ENCODE results near the gene TAAR6.
"Not testable (repeated sequence)": the region's sequence is repeated elsewhere in the genome, so short reads cannot be mapped to it uniquely, and the experiment has no call there.

TAAR6 gene

GRCh38 chr6:132592855-132593254 is 22.7 kb downstream of the TAAR6 start:
- no peak for DNase-seq

DNA sequence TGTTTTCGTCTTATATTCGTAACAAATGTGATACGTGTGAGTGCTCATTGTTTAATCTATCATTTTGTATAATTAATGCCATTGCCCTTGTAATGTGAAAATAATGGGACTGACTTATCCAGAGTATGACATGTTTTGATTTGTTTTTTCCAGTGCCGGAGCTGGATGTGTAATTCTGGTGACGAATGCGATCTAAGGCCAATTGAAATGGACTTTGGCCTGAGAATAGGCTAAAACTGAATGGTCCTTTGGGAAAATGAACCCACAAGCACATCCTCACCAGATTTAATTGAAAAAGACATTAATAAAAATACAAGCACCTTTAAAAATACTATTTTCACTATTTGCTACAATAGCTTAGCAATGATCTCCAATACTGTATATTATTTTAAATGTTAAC is 26.1 kb downstream of the TAAR6 start:
- no peak for DNase-seq

GRCh38 chr6:132598473-132598872 is 28.4 kb downstream of the TAAR6 start:
- no peak for DNase-seq

DNA sequence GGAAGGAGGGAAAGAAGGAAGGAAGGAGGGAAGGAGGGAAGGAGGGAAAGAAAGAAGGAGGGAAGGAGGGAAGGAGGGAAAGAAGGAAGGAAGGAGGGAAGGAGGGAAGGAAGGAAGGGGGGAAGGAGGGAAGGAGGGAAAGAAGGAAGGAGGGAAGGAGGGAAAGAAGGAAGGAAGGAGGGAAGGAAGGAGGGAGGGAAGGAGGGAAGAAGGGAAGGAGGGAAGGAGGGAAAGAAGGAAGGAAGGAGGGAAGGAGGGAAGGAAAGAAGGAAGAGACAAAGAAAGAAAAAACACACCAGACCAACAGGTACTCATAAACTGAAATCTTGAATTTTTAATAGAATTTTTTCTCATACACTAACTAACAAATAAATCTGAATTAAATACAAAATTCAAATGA is 30.8 kb downstream of the TAAR6 start:
- DNase-seq, result not testable (repeated sequence)

GRCh38 chr6:132604635-132605152 is 34.6 kb downstream of the TAAR6 start:
- no peak for DNase-seq

DNA sequence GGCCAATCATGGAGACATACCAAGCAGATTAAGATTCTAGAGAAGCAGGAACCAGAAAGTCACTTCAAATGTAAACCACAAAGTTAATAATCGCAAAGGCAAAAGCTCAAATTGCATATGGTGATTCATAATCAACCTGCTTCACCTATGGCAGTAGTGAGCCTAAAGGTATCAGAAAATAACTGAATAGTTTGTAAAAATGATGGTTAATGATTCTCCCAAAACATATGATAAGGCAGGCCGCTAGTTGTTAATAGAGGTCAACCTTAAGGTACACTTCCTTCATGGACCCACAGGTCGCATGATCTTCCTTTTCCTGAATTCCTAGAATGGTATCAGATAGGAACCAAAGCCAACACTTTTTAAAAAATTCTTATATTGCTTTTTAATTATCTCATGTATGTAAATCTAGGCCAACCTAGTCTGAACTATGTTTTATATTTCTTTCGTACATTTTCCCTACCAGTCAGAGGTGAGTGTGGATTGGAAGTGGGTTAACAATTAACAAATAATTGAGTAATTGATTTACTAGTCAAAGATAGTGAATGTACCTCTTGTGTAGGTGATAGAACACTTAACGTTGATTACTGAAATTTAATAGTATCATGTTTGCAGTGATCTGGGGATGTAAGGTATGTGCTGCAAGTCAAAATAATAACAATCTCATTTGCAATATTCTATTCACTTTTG is 37.6 kb downstream of the TAAR6 start:
- no peak for DNase-seq

GRCh38 chr6:132611616-132612015 is 41.5 kb downstream of the TAAR6 start:
- no peak for DNase-seq

DNA sequence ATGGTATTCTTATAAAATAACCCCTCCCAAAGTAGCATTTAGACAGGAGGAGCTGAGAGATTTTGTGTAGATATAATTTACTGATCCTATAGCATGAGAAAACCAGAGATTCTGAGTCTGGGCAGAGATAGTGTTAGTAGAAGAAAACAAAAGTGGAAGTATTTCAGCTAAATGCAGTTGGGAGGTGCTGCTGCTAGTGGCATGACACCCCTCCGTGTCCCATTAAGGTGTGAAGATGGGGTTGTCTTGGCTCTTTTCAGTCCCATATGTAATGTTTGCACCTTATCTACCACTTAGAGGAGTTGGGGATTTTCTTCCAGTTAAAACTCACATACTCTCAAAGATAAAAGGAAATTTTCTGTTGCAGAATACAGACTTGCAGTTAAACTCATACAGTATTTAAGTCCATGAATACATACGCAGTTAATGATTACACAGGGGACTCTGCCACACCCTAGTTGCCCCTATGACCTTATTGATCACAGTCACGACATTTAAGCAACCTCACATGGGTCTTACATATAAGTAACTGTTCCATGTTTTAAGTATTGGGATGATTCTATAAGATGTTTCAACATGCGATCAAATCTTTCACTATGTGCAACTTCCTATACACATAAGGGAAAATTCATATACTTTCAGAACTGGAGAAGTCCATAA is 42.5 kb downstream of the TAAR6 start:
- DNase-seq, result no peak

GRCh38 chr6:132614554-132614953 is 44.4 kb downstream of the TAAR6 start:
- DNase-seq, result no peak

GRCh38 chr6:132616677-132617076 is 46.6 kb downstream of the TAAR6 start:
- DNase-seq, result no peak
